Psoas muscle (tissue), 8 donors: ENCODE measurements around the gene CDHR4. TPM values are rescaled to one million over a fixed set of nuclear protein-coding genes. Genes with fewer than 3 reads are reported as not detected.

Source experiments
- ATAC-seq, 4 donors: fragments of 200-7000 bp; cut with Tn5 transposase; one replicate each; pipeline ENCODE4 v1.9.1; 2020; ENCODE audit warnings: moderate library complexity in 3 of 4, mild to moderate bottlenecking in 2 of 4
- DNase-seq, 2 donors: peaks; one replicate each; pipeline ENCODE4 v3.0.0-alpha.2; 2020
- H3K27ac ChIP-seq: fragments of 200-600 bp; one replicate; pipeline ENCODE4 v1.8.0; 2022
- H3K27me3 ChIP-seq, 3 donors: fragments of 200-600 bp in 1 of 3; one replicate each; pipeline versions ENCODE4 v1.6.1 to v1.8.0; 2013 to 2022; ENCODE audit warnings: low read length in 2 of 3, mild to moderate bottlenecking in 2 of 3, moderate library complexity in 1 of 3; ENCODE audit not compliant: insufficient read depth in 3 of 3
- H3K36me3 ChIP-seq, 2 donors: fragments of 200-600 bp in 1 of 2; one replicate each; pipeline versions ENCODE4 v1.6.1 to v1.8.0; 2013 to 2022; ENCODE audit warnings: low read depth in 1 of 2, mild to moderate bottlenecking in 1 of 2, moderate library complexity in 1 of 2; ENCODE audit not compliant: insufficient read depth in 1 of 2
- H3K4me1 ChIP-seq: fragments of 200-600 bp; one replicate; pipeline ENCODE4 v1.8.0; 2022
- H3K4me3 ChIP-seq: fragments of 200-600 bp; one replicate; pipeline ENCODE4 v1.8.0; 2022; ENCODE audit warnings: mild to moderate bottlenecking
- H3K9me3 ChIP-seq: fragments of 200-600 bp; one replicate; pipeline ENCODE4 v1.8.0; 2022
- WGBS, 3 donors: extraction: QIAGEN DNeasy Blood & Tissue Kit; methylation state at CpG; one replicate each; pipeline versions ENCODE4 v1.1.6 to v1.1.7; 2013; 5-methylcytosine and 5-hydroxymethylcytosine counted together
- intact Hi-C, 2 donors: fragments of 100-400 bp; cut with DNase I; formaldehyde crosslinking; loops; one replicate each; pipeline versions ENCODE4 v1.11.0 to v1.14.2; 2022
- polyA plus RNA-seq, 3 donors: library from polyadenylated mRNA; stranded (reverse); fragments of 200-250 nt; gene quantifications; one replicate each; pipeline ENCODE4 v1.2.3, GENCODE V29; 2013
- total RNA-seq, 4 donors: library from RNA; stranded (reverse); fragmentation: NEBNext Ultra II Directional in 2 of 4; extraction: Animal tissue kit (Norgen Biotek cat#: 25700) in 2 of 4; gene quantifications; one replicate each; pipeline versions ENCODE4 v1.2.1 to v1.2.4, GENCODE V29; 2021 to 2023
- TF ChIP-seq, protein P1 (sequence below): fragments of 200-600 bp; IDR thresholded peaks from one replicate; pipeline ENCODE4 v1.8.0; 2022; ENCODE audit warnings: antibody characterized with exemption
- donor health status: healthy with polysubstance abuse.
- donor health status: DM: no; HTN: no; CAD: no; lungs with moderate emphysema.
- donor health status: Bipolar disorder and iron deficiency.
- donor health status: healthy.
- donor health status: DM: yes; HTN: yes; CAD: no.
- donor health status: DM: no; HTN: no; CAD: no.
- donor health status: DM: no; HTN: no; CAD: no.
- donor health status: DM: yes; HTN: yes; CAD: no.

CDHR4 gene
- total and polyA plus RNA-seq, 7 donors = 0.03 to 0.28 TPM; not detected in 5

DNA sequence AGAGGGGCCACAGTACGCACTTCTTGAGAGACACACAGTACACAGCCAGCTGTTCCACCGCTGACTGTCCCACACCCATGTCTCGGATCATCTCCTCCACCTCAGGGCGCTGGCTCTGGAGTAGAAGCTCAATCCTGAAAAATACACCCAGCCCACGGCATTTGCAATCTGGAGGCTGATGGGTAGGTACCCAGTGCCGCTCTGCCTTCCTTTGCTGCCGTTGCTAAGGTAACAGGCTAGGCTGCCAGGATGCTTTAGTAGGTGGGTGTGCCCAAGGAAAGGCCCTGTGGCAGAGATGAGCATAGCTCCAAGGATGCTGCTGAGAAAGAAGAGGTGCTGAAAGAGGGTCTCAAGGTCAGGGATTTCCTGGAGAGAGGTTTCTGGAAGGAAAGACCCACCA is 42.1 kb upstream of the CDHR4 start:
- DNase-seq (no peak), ATAC-seq (no peak)
- intact Hi-C loops = loop anchor here in 1 of 2 donors (5.0 kb wide), 1 partner anchor 125 kb away; the partner anchor contains the start of gene AMIGO3
- WGBS, 3 donors = 91 to 94% (median 91%) methylated on average over 7 of the region's 7 CpGs
- Histone ChIP-seq H3K9me3 (no peaks in the 10 kb centered on the region), H3K4me1 (peaks cover 14% of the 10 kb centered on the region), H3K4me3 (no peak overlapping the region), H3K27ac (no peak overlapping the region), H3K27me3 (no peaks in the 10 kb centered on the region), H3K36me3 (no peaks in the 10 kb centered on the region)
- TF ChIP-seq, protein P1, sequence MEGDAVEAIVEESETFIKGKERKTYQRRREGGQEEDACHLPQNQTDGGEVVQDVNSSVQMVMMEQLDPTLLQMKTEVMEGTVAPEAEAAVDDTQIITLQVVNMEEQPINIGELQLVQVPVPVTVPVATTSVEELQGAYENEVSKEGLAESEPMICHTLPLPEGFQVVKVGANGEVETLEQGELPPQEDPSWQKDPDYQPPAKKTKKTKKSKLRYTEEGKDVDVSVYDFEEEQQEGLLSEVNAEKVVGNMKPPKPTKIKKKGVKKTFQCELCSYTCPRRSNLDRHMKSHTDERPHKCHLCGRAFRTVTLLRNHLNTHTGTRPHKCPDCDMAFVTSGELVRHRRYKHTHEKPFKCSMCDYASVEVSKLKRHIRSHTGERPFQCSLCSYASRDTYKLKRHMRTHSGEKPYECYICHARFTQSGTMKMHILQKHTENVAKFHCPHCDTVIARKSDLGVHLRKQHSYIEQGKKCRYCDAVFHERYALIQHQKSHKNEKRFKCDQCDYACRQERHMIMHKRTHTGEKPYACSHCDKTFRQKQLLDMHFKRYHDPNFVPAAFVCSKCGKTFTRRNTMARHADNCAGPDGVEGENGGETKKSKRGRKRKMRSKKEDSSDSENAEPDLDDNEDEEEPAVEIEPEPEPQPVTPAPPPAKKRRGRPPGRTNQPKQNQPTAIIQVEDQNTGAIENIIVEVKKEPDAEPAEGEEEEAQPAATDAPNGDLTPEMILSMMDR = no peak

DNA sequence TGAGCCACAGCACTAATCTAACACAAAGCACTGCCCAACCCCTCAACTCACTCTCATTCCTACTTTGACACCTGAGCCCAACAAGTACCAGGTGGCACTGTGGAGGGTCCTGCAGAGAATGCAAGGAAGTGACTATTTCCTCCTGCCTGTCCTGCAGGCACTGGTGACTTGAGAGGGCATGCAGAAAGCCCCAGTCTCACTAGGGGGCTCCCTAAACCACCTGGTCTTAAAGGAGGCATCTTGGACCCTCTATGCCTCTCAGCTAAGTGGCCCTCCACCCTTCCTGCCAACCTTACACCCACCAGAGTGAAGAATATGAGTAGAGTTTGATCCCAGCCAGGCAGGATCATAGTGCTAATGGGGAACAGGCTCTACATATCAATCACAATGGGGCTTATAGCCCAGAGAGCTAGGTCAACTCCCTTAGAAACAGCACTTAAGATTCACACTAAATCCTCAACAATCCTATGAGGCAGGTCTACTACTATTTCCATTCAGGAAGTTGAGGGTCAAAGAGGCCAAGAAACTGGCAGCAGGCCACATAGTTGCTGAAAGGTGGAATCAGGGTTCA is 41.5 kb upstream of the CDHR4 start:
- H3K27me3 ChIP-seq = no peaks in the 10 kb centered on the region
- H3K4me1 ChIP-seq = peaks cover 14% of the 10 kb centered on the region
- no peak overlapping the region for H3K27ac ChIP-seq
- H3K36me3 ChIP-seq = no peaks in the 10 kb centered on the region
- ATAC-seq = peak in 1 of 4 donors; percentile 11
- TF ChIP-seq, protein P1 = peak; percentile 18
- intact Hi-C loops = loop anchor here in 1 of 2 donors (5.0 kb wide), 1 partner anchor 124 kb away; the partner anchor contains the start of gene AMIGO3
- H3K4me3 ChIP-seq = no peak overlapping the region
- DNase-seq = no peak
- H3K9me3 ChIP-seq = no peaks in the 10 kb centered on the region

DNA sequence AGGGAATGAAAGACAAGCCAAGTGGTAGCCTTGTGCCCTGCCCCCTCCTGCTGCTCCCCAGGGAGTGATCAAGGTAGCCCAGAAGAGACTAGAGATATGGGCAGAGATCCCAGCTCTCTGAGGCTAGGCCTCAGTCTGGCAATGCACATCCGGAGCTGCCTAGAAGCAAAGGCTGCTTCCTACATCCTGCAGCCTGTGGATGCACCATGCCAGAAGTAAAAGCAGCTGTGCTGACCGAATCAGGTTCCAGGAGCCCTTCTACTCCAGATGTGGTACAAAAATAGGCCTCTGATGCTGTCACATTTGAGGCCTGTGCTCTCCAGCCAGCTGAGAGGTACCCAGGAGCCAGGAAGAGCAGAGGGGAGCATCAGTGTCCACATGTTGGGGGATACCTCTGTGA is 40.7 kb upstream of the CDHR4 start:
- H3K27me3 ChIP-seq = no peaks in the 10 kb centered on the region
- WGBS, 3 donors = 27 to 58% (median 48%) methylated on average over 2 of the region's 2 CpGs
- no peak overlapping the region for H3K27ac ChIP-seq
- peaks cover 14% of the 10 kb centered on the region for H3K4me1 ChIP-seq
- intact Hi-C loops = loop anchor here in 1 of 2 donors (5.0 kb wide), 1 partner anchor 123 kb away; the partner anchor contains the start of gene AMIGO3
- no peaks in the 10 kb centered on the region for H3K9me3 ChIP-seq
- ATAC-seq = peak in 1 of 4 donors; percentile 42
- no peak overlapping the region for H3K4me3 ChIP-seq
- TF ChIP-seq, protein P1 = no peak
- H3K36me3 ChIP-seq = no peaks in the 10 kb centered on the region
- no peak for DNase-seq

DNA sequence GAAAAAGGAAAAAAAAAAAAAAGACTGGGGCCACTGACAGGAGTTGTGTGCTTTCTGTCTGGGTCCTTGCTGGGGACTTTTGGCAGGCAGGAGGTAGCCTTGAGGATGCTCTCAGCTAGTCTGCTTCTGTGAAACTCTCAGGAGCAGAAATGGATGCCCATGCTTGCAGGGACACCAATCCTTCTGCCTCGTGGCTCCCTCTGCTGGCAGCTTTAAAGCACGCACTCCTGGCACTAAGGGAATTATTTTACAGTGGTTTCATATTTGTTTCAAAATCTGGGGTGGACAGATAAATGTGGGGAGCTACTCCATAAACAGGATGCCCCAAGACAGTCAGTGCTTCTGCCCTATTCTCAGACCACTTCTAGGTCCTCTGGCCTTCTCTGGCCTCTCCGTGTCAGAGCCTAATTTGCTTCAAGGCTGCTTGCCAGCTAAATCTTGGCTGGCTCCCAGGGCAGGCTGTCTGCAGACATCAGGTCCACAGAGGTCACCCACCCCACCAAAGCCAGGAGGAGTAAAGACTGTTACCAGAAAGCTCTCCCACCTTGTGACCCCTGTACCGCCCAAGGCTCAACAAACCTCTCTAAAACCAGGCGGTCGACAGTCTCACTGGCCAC is 39.6 kb upstream of the CDHR4 start:
- 31 to 39% (median 37%) methylated on average over 6 of the region's 6 CpGs for WGBS, 3 donors
- H3K9me3 ChIP-seq = no peaks in the 10 kb centered on the region
- H3K27me3 ChIP-seq = no peaks in the 10 kb centered on the region
- TF ChIP-seq, protein P1 = peak; percentile 92
- intact Hi-C loops = loop anchor here (1.0 kb wide), 2 partner anchors 37 to 136 kb away; no protein-coding TSS in a partner anchor
- DNase-seq = peak; percentile 75 to 90
- peaks cover 14% of the 10 kb centered on the region for H3K4me1 ChIP-seq
- peak; percentile 79 to 98 (median 92) for ATAC-seq
- H3K4me3 ChIP-seq = no peak overlapping the region
- H3K27ac ChIP-seq = no peak overlapping the region
- H3K36me3 ChIP-seq = no peaks in the 10 kb centered on the region
